HPDE6-E6E7 (cell line): ENCODE data around the gene PJA1.
A peak's percentile ranks its signal among the peaks of the same experiment; 100 is the strongest.

Source experiments
- DNase-seq: peaks from one replicate; pipeline ENCODE4 v3.0.0; 2011; ENCODE audit warnings: missing footprints; ENCODE audit errors: extremely low spot score

Gene PJA1

GRCh38 chrX:69165087-69165651, at the start of gene PJA1:
Gene PJA1, minus strand, starts transcription at chrX:69165453. Its CDS starts 2,380 bp downstream, at chrX:69163073.
- DNase-seq = peak; percentile 43

- DNase-seq = no peak
Measured at GRCh38 chrX:69214463-69214862, 49.2 kb upstream of the PJA1 start.

DNA sequence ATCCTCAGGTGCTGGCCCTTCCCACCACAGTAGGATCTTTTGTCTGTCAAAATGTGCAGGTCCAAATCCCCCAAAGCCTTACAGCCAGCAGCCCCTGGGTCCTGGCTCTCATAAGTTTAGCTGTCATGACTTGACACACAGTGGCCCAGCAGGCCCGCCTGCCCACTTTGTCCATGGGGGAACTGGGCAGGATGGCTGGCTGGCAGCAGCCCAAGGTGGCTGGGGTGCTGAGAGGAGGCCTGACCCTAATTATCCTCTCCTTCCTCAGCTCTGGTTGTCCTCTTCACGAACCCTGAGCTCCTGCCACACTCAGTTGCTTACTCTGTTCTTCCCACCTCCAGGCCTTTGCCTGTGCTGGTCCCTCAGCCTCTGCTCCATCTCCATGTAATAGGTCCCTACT, 46.4 kb upstream of the PJA1 start:
- DNase-seq = no peak

DNA sequence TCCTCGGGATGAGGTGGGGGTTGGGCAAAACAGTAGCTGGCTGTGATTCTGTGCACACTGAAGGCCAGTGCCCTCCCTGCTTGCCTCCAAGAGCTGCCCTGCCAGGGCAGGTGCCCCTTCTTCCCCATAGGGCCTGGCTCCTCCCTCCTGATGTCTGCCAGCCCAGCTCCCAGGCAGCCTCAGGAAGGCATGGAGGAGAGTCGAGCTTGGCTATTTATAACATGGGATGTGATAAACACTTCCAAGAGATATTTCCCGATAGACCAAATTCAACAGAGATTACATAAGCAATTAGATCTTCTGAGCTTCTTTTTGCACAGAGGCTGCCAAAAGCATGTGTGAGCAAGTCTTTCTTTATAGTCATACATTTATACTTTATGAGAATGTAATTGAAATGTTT, 45.3 kb upstream of the PJA1 start:
- no peak for DNase-seq

DNA sequence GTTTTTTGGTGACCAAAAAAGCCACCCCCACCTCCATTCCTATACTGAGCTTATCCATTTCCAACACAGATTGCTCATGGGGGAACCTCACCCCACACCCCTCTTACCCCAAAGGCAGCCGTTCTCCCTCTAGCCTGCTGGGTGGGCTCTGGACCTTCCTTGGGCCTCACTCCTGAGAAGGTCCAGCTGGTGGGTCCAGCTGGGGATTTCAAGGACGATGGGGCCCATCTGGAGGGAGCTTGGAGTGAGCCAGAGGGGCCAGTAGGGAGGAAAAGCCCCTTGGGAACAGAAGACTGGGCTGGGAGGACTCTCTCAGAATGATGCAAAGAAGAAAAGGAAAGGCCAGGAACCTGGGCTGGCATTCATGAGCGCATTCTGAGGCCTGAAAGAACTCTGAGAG, 42.0 kb upstream of the PJA1 start:
- no peak for DNase-seq

- no peak for DNase-seq
Measured at GRCh38 chrX:69203638-69204037, 38.4 kb upstream of the PJA1 start.

GRCh38 chrX:69197690-69198089, 32.4 kb upstream of the PJA1 start:
- DNase-seq = no peak

DNA sequence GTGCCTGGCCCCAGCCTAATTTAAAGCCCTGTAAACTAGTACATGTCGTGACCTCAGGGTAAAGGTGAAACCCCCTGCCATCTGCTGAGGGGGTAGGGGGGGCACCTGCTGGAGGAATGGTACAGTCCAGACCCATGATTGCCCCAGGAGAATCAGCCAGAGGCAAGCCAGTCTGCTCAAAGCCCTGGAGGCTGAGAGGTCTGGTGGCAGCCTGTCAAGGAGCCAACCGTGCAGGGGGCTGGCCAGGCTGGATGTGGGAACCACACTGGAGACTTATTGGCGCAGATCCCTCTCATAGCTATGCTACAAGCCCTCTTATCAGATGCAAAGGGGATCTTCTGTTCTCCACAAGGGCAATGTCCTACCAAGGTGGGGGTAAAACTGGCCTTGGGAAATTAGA, 31.4 kb upstream of the PJA1 start:
- DNase-seq = no peak

DNA sequence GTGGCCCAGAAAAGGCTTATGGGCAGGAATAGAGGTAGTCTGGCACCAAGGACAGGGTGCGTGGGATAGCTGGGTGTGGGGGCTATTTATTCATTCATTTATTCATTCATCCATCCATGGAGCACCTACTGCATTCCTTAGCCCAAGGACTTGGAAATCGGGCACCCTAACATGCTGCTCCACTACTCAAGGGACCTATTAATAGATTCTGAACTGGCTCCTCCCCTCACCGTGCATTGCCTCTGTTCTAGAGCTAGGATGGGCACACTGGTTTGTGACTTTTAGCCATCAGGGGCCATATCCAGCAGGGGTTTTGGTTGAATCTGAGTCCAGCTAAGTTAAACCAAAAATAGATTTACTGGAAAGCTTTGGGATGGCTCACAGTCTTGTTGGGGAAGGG, 30.6 kb upstream of the PJA1 start:
- DNase-seq = no peak

GRCh38 chrX:69195192-69195591, 29.9 kb upstream of the PJA1 start:
- DNase-seq = no peak

DNA sequence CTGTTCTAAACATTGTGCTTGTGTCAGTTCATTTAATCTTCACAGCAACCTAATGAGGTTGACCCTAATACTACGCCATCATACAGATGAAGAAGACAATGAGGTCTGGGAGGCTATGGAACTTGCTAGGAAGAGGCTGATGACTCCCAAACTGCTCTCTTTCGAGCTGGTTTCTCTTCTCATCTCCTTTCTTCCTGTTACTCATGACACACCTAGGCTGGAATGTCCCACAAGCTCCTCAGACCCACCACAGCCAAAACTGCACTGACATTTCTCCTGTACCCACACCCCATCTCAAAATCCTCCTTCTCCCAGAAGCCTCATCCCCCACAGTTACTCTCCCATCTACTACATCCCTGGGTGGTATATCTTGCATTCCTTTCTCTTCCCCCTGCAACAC, 27.4 kb upstream of the PJA1 start:
- no peak for DNase-seq

DNA sequence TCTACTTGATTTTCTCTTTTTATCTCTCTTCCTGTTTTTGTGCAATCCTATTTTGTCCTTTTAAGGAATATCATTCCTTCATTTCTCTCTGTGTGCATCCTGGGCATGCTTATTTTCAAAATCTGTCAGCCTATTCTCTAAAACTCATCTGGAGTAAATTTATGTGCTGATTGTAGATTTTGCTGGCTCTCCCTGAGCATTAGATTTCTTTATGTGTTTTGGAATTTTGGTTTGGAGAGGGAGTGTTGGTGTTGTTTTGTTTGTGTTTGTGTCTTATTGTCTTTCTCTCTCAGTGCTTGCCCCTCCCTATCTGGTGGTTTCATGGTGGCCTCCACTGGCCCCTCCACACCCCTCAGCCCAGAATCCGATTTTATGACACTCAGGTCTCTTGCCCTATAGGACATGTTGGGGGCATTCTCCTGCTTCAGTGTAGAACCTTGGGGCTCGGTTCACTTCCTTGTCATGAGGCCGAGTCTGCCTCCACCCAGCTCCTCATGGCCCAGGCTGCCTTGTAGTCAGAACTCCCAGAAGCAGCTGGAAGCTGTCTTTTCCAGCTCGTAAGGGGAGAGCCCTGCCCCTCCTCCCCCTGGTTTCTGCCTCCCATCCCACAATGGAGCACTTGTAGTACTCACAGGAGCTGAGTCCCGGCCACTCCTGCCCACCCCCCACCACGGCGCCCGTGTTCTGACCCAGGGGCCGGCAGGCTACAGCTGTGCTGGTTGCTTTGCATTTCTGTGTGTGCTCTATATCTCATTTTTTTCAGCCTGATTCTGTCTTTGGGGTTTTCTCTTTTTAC, 24.5 kb upstream of the PJA1 start:
- DNase-seq = no peak

- no peak for DNase-seq
Measured at GRCh38 chrX:69186651-69187050, 21.4 kb upstream of the PJA1 start.

GRCh38 chrX:69185886-69186285, 20.6 kb upstream of the PJA1 start:
- no peak for DNase-seq

DNA sequence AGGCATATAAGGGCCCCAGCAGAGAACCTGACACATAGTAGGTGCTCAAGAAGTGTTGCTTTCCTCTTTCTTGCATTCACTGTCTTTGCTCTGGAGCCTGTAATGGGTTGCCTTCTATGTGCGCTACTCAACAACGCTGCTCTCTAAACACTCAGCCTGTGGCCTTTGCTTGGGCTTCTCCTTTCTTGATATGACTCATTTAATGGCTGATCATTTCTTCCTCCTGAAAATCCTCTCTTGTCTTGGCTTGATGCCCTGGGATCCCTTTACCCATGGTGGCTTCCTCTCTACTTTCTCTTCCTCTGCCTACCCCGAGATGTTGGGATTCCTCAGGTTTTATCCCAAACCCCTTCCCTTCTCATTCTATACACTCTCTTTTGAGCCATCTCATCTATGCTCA, 19.9 kb upstream of the PJA1 start:
- DNase-seq = no peak

DNA sequence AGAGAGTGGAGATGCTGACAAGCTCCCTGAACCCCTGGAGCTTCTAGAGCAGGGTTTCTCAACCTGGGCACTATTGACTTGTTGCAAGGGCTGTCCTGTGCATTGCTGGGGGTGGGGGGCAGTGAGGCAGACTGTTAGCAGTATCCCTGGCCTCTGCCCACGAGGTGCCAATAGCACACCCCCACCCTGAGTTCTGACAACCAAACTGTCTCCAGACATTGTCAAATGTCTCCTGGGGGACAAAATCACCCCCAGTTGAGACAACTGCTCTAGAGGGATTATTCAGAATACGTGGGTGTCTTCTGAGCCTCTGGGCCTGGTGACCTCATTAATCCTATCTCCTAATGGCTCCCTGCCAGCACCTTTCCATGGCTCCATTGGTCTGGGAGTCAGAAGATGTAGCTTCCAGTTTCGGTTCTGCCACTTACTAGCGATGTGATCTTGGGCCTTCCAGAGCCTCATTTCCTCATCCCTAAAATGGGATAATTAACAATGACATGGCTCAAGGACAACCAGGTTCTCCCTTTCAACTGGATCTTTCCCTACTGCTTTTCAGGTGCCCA, 17.6 kb upstream of the PJA1 start:
- DNase-seq = no peak

- DNase-seq = no peak
Measured at GRCh38 chrX:69179380-69179911, 14.2 kb upstream of the PJA1 start.

GRCh38 chrX:69178592-69178991, 13.3 kb upstream of the PJA1 start:
- no peak for DNase-seq

DNA sequence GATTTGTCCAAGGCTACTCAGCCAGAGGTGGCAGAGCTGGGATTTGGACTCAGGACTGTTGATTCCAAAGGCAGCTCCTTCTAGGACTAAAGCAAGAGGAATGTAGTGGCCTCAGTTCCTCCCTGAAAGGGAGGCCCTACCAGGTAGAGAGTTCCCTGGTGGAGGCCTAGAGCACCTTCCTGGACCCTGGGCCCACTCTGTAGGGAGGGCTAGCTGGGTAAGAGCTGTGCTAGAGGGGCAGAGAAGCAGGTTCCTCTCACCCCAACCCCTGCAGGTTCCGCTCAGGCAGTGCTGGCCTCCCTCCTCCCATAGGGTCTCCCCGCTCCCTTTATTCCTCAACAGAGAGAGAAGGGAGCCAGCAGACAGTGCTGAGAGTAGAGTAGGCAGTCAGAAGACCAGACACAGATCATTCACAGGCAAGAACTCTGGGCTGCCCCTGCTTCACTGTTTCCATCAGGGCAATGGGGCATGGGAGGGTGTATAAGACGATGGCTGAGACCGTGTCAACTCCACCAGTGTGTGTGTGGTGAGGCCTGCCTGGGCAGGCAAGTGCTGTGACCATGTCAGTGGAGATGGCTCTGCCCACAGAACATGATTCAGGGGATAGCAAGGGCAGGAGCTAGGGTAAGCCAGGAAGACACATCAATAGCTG, 12.4 kb upstream of the PJA1 start:
- no peak for DNase-seq

DNA sequence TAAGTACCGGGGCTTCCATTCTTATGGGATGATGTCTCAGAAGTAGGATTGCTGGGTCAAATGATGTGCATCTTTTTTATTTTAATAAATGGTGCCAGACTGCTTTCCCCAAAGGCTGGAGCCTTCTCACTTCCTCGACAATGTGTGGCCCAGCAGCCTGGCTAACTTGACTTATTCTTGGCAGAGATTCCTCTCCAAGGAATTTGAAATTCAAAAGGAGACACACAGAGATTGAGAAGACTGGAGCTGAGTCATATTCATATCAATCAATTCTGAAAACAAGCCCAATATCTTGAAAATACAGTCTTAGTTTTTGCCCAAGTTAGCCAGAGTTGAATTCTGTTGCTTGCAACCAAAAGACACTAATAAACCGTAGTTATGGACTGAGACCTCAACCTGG, 10.8 kb upstream of the PJA1 start:
- DNase-seq = no peak

DNA sequence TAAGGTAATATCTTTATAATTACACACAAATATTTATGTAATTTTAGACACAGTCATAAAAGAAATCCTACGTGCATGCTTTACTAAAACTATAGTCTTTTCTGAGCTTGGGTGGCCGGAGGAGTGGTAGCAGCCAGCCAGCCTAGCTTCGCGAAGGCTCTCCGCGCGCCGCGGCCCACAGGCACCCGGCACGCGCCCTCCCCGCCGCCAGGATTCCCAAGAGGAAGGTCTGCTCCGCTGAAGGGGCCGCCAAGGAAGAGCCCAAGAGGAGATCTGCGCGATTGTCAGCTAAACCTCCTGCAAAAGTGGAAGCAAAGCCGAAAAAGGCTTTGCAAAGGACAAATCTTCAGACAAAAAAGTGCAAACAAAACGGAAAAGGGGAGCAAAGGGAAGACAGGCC, 8.7 kb upstream of the PJA1 start:
- DNase-seq = no peak

- no peak for DNase-seq
Measured at GRCh38 chrX:69172937-69173336, 7.7 kb upstream of the PJA1 start.

DNA sequence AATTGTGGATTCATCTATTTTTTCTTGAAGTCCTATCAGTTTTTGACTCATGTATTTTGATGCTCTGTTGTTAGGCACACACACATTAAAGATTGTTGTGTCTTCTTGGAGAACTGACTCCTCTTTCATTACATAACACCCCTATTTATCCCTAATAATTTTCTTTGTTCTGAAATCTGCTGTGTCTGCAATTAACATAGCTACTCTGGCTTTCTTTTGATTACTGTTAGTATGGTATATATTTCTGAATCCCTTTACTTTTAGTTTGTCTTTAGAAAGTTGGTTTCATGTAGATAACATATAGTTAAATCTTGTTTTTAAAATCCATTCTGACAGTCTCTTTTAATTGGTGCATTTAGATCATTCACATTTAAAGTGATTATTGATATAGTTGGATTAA, 5.1 kb upstream of the PJA1 start:
- DNase-seq = no peak
